OCI-LY7 (cell line): Measurements from ENCODE around the gene UQCRQ. TPM values are rescaled to one million over a fixed set of nuclear protein-coding genes. Genes with fewer than 3 reads are reported as not detected.
"Not testable (repeated sequence)": the region's sequence is repeated elsewhere in the genome, so short reads cannot be mapped to it uniquely, and the experiment has no call there.

Source experiments
- BruUV-seq: library from RNA; stranded (reverse); fragments of 400-500 nt; replicated peaks from 2 replicates; lab custom pipeline; 2021; lab: Mats Ljungman, UMichigan
- CTCF ChIA-PET: fragments of 300-600 bp; sonication (Branson Sonifier 250); formaldehyde crosslinking; loops from one replicate; lab custom pipeline; 2022; ENCODE audit warnings: antibody characterized with exemption; ENCODE audit not compliant: unreplicated experiment; lab: Charles Lee
- POLR2A ChIA-PET: fragments of 300-600 bp; sonication (Branson Sonifier 250); formaldehyde crosslinking; loops from one replicate; lab custom pipeline; 2022; ENCODE audit warnings: antibody characterized with exemption; lab: Charles Lee
- DNase-seq: peaks from one replicate; pipeline ENCODE4 v3.0.0-alpha.2; 2015; ENCODE audit warnings: low spot score
- H2AFZ ChIP-seq: fragments of 200-600 bp; sonication (generic), shearing (Covaris generic); 2 replicates; pipeline ENCODE4 v1.6.1; 2014; ENCODE audit warnings: mild to moderate bottlenecking, antibody characterized with exemption, low read length, moderate library complexity
- H3K27ac ChIP-seq: fragments of 200-600 bp; sonication (generic); 2 replicates; pipeline ENCODE4 v1.5.1; 2014; ENCODE audit warnings: mixed run types, low read depth, mild to moderate bottlenecking, moderate library complexity, low read length, inconsistent platforms; ENCODE audit not compliant: poor library complexity, severe bottlenecking
- H3K36me3 ChIP-seq: fragments of 200-600 bp; sonication (generic); 2 replicates; pipeline ENCODE4 v1.6.1; 2014; ENCODE audit warnings: mild to moderate bottlenecking, antibody characterized with exemption, low read length, moderate library complexity, mixed read lengths; ENCODE audit not compliant: insufficient read depth
- H3K4me1 ChIP-seq: fragments of 200-600 bp; sonication (generic); 2 replicates; pipeline ENCODE4 v1.5.1; 2014; ENCODE audit warnings: mild to moderate bottlenecking, low read length; ENCODE audit not compliant: insufficient read depth, poor library complexity, severe bottlenecking
- H3K4me2 ChIP-seq: fragments of 200-600 bp; sonication (generic); 2 replicates; pipeline ENCODE4 v1.6.1; 2014; ENCODE audit warnings: mild to moderate bottlenecking, low read length
- H3K4me3 ChIP-seq: fragments of 200-600 bp; sonication (generic); 2 replicates; pipeline ENCODE4 v1.5.1; 2014; ENCODE audit warnings: mild to moderate bottlenecking, low read depth, low read length; ENCODE audit not compliant: poor library complexity, severe bottlenecking
- H3K79me2 ChIP-seq: fragments of 200-600 bp; sonication (generic); 2 replicates; pipeline ENCODE4 v1.6.1; 2016; ENCODE audit warnings: low read depth, mild to moderate bottlenecking, low read length, moderate library complexity, mixed read lengths; ENCODE audit not compliant: insufficient read depth
- H3K9me2 ChIP-seq: fragments of 200-600 bp; sonication (generic); 2 replicates; pipeline ENCODE4 v1.6.1; 2016; ENCODE audit warnings: mild to moderate bottlenecking, low read length, mixed read lengths; ENCODE audit not compliant: insufficient read depth
- H3K9me3 ChIP-seq: fragments of 200-600 bp; sonication (generic); 2 replicates; pipeline ENCODE4 v1.6.1; 2014; ENCODE audit warnings: mild to moderate bottlenecking, mixed run types, low read length, mixed read lengths
- H4K20me1 ChIP-seq: fragments of 200-600 bp; sonication (generic); 2 replicates; pipeline ENCODE4 v1.6.1; 2014; ENCODE audit warnings: mild to moderate bottlenecking, antibody characterized with exemption, low read length, moderate library complexity, mixed read lengths; ENCODE audit not compliant: insufficient read depth
- CTCF ChIP-seq: fragments of 200-600 bp; sonication (generic); conservative IDR thresholded peaks from 2 replicates; pipeline ENCODE4 v1.5.1; 2014; ENCODE audit warnings: mild to moderate bottlenecking, antibody characterized with exemption, low read length, moderate library complexity, mixed read lengths
- EZH2phosphoT487 ChIP-seq: fragments of 200-600 bp; sonication (generic); IDR thresholded peaks from 2 replicates; pipeline ENCODE4 v1.6.1; 2018; ENCODE audit warnings: low read depth, borderline replicate concordance, mild to moderate bottlenecking, mixed run types, antibody characterized with exemption, low read length, moderate library complexity, mixed read lengths
- intact Hi-C: fragments of 100-400 bp; cut with micrococcal nuclease; formaldehyde crosslinking; loops from one replicate; pipeline ENCODE4 v1.10.0; 2022; ENCODE audit not compliant: unreplicated experiment
- total RNA-seq, 2 experiments: library from RNA; depleted of rRNA in 1 of 2; stranded (reverse); fragments of >200 nt in 1 of 2; shearing (Covaris generic) in 1 of 2; gene quantifications; 2 replicates each; pipeline ENCODE4 v1.2.3, GENCODE V29; 2014 to 2022

UQCRQ gene
- total RNA-seq, 2 experiments from 2014 or later, result 140 to 310 TPM

GRCh38 chr5:132854301-132854700, 12.1 kb upstream of the UQCRQ start:
- no peaks in the 10 kb centered on the region for H4K20me1 ChIP-seq
- ChIA-PET POLR2A (interaction anchor here (1.2 to 2.4 kb wide), 3 partner anchors 9 to 12 kb away, joined by 3 to 15 read pairs (median 7); partner anchors contain the start of genes GDF9 and UQCRQ), CTCF (interaction anchor here (1.1 to 1.2 kb wide), 2 partner anchors 9 to 481 kb away, joined by 3 read pairs; no protein-coding TSS in a partner anchor)
- intact Hi-C loops, result no loop called here
- H3K4me3 ChIP-seq, result no peak overlapping the region
- H3K36me3 ChIP-seq, result no peaks in the 10 kb centered on the region
- no peak overlapping the region for H3K4me2 ChIP-seq
- no peak for DNase-seq
- no peak overlapping the region for H3K27ac ChIP-seq
- H3K9me2 ChIP-seq, result no peaks in the 10 kb centered on the region
- no peak for TF ChIP-seq EZH2phosphoT487
- TF ChIP-seq CTCF, result no peak
- no peaks in the 10 kb centered on the region for H3K9me3 ChIP-seq
- no TSS peak for BruUV-seq
- H3K79me2 ChIP-seq, result no peaks in the 10 kb centered on the region
- no peak overlapping the region for H2AFZ ChIP-seq
- H3K4me1 ChIP-seq, result no peaks in the 10 kb centered on the region

- POLR2A ChIA-PET, result interaction anchor here (2.4 kb wide), 2 partner anchors 9 to 11 kb away, joined by 7 to 15 read pairs; partner anchors contain the start of genes GDF9 and UQCRQ
- intact Hi-C loops, H3K4me2 ChIP-seq: not testable (repeated sequence)
Measured at GRCh38 chr5:132854992-132855391, 11.4 kb upstream of the UQCRQ start.

GRCh38 chr5:132856011-132856410, 10.4 kb upstream of the UQCRQ start:
- H3K27ac ChIP-seq, result no peak overlapping the region
- H3K4me1 ChIP-seq, result no peaks in the 10 kb centered on the region
- no peaks in the 10 kb centered on the region for H3K79me2 ChIP-seq
- BruUV-seq, result no TSS peak
- CTCF ChIA-PET, result no interaction called here
- no peaks in the 10 kb centered on the region for H3K9me2 ChIP-seq
- DNase-seq, result no peak
- POLR2A ChIA-PET, result interaction anchor here (2.4 kb wide), 1 partner anchor 10 kb away, joined by 7 read pairs; the partner anchor contains the start of genes GDF9 and UQCRQ
- H3K4me3 ChIP-seq, result no peak overlapping the region
- no peak for TF ChIP-seq EZH2phosphoT487
- no peak for TF ChIP-seq CTCF
- no peak overlapping the region for H2AFZ ChIP-seq
- H4K20me1 ChIP-seq, result no peaks in the 10 kb centered on the region
- intact Hi-C loops, result no loop called here
- H3K36me3 ChIP-seq, result no peaks in the 10 kb centered on the region
- no peak overlapping the region for H3K4me2 ChIP-seq
- no peaks in the 10 kb centered on the region for H3K9me3 ChIP-seq

More at GRCh38 chr5:132854992-132855391, 11.4 kb upstream of the UQCRQ start:
- not testable (repeated sequence) for H3K79me2 ChIP-seq, H3K4me1 ChIP-seq, H3K27ac ChIP-seq, DNase-seq, H2AFZ ChIP-seq, H3K9me2 ChIP-seq, H3K9me3 ChIP-seq, H4K20me1 ChIP-seq, BruUV-seq, H3K4me3 ChIP-seq, H3K36me3 ChIP-seq
- CTCF ChIA-PET, result interaction anchor here (1.2 kb wide), 1 partner anchor 8 kb away, joined by 3 read pairs; no protein-coding TSS in a partner anchor
